Renal cortical epithelial cell (primary cell): Measurements from ENCODE around the gene STC2. TPM values are rescaled to one million over a fixed set of nuclear protein-coding genes. Genes with fewer than 3 reads are reported as not detected.
A peak's percentile ranks its signal among the peaks of the same experiment; 100 is the strongest.

Experiments
- DNase-seq: peaks from one replicate; pipeline ENCODE4 v3.0.0-alpha.2; 2011; ENCODE audit warnings: low read depth
- total RNA-seq: library from RNA; depleted of rRNA; stranded (reverse); fragments of >200 nt; gene quantifications from 2 replicates; pipeline ENCODE4 v1.2.3, GENCODE V29; 2014

The STC2 gene
- total RNA-seq, 1 donor from 2014 or later: 41.0 TPM

DNA sequence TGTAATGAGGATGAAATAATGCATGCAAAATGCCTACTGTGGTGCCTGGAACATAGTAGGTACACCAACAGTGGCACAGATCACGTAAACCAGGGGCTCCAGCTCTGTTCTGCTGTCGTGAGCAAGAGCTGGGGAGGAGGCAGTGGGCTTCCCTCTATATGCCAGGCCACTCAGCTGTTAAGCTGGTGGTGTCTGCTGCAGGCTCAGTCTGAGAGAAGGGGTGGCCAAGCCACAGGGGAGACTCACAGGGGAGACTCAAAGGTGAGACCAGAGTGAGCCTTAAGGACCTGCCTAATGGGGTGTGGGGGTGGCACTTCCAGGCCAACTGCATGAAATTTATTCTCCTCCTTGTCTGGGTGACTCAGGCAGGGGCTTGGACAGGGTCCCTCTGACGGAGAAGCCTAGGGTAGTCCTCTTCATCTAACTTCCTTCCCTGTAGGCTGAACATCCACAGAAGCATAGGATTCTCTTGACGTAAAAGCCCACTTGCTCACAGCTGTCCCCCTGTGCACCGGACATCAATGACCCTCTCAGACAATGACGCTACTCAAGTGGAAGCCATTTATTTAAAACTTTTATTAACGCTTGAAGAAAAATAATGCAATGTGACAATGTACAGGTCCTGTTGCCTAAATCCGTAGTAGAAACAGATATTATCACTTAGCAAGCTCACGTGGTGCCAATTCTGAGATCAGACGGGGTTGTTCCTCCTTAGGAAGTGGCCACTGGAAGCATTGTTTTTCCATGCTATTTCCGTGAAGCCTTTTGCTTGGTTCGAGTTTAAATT lies 13.9 kb downstream of the STC2 start:
- DNase-seq: no peak

DNA sequence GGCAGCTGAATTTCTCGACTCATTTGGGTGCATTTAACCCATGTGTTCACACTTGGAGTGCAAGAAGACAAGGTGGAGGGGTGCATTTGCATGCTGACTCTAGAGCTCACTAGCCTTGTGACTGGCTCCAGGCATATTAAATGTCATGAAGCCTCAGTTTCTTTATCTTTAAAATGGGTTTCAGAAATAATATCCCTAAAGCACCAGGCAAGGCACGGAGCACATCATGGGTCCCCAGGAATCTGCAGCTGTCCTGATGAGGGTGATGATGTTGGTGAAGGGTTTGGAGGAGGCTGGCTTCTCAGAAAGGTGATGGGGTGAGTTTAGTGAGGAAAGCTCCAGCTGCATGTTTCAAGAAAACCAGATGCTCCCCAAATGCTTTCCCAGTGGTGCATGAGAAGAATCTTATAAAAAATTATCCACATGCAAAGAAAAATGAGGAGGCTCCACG lies 14.8 kb downstream of the STC2 start:
- DNase-seq: no peak

DNA sequence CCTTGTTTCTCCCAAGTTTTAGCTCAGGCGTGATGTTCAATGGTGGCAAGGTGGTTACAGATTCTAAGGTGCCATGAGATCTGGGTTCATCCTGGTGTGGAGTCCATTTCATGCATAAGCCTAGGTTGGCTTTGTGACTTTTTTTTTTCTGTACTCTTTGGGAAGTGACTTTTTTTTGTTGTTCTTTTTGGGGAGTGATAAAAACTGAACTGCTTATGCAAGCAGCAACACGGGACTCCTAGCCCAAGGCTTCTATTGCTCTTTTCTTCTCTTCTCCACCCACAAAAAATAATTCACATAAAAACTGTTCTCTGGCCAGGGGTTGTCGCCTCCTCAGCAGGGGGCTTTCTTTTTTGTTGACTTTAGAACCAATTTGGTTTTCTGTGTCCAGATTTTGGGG lies 15.4 kb downstream of the STC2 start:
- DNase-seq: no peak

DNA sequence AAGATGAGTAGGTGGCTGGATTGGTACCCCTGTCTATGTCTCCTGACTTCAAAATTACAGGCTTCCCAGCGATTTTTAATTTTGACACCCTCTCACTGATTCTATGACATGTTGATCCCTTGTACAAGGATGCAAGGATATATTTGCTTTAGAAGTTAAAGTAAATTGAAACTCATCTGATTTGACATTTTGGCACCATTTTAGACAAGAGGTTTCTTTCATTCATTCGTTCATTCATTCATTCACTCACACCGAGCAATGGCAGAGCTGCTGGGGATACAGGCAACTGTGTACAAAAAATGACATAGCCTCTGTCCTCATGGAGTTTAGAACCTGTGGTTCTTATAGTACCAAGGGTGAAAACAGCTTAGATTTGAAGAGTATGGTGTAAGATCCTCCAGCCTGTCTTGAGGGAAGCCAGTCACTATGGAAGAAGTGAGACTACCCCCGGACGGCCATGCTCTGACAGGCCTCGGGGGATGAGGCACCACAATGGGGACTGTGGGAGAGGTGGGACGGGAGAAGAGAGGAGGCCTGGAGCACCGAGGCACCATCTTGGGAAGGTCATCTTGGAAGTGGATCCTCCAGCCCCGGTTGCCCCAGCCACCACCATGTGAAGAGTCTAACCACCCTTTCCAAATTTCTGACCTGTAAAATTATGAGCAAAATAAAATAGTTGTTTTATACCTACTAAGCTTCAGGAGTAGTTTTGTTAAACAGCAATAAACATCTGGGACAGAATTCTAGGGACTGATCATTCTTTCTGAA lies 16.2 kb downstream of the STC2 start:
- no peak for DNase-seq

DNA sequence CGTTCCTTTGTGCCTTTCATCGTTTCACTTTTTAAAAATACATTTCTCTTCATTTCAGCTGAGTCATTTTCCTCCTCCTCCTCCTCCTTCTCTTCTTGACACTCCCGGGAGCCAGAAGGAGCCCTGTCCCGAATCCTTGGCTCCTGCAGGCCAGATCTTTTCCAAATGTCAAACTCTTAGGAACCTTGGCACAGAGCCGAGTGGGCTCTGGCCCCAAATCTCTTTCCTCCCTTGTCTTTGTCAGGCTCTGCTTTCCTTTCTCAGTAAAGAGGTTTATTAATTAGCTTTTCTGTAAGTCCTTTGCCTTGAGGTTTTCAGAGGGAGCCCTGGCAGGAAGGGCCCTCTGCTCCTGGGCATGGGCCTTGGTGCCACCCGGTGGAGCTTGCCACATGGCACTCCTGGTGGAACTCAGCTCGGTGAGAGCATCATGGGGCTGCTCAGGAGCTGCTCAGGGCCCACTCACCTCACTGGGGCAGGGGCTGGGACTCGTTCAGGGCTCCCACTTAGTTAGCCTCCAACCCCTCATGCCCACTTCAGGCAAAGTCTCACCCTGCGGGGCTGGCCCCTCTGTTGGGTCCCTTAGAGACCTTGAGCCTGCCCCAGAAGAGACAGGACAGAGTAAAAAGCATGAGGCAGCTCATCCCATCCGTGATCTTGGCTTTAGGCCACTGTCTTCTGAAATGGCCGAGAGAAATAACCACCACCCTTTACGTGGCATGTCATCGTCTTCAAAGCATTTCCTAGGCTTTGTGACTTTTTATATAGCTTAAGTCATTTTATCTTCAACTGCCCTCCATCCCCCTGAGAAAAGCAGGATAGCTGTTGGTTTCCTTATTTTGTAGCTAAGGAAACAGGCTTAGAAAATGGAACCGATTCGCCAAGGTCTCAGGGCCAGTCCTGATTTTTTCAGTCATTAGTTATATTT lies 17.1 kb downstream of the STC2 start:
- no peak for DNase-seq

DNA sequence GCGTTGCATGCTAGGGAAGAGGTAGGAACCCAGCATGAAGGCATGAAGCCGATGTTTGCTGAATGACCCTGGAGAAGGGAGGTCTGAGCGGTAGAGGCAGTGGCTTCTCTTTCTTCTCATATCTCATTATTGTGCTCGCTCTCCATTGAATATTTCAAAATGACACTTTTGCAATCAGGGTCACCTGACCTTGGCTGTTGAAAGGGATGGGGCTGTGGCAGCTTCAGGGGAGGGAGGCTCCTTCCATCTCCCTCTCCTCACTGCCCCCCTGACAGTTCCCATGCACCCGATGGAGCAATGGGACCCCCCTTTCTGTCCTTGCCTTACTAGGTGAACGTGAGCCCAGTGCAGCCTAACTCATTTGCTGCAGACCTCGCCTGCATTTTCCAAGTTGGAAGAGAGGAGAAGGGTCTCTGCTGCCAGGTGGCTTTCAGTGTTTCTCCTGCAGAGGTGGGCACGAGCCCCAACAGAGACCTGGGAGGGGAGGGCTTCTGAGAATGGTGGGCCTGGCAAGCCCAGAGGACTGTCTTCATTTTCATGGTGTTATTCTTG lies 17.9 kb downstream of the STC2 start:
- no peak for DNase-seq

DNA sequence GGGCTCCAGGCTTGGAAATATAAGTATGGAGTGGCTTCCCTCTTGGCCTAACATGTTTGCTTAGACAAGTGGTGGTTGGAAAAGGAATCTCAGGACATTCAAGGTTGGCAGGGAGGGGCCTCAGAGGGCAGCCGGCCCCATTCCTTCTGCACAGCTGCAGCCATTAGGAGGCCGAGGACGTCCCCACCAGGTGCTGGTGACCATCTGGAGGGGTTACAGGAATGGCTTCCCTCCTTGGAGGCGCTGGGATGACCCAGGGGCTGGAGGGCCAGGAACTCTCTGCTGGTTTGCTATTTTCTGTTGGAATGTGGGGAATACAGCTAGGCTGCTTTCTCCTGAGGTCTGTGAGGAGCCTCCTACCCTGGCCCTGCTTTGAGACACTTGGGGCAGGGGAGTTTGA lies 18.5 kb downstream of the STC2 start:
- DNase-seq: no peak

DNA sequence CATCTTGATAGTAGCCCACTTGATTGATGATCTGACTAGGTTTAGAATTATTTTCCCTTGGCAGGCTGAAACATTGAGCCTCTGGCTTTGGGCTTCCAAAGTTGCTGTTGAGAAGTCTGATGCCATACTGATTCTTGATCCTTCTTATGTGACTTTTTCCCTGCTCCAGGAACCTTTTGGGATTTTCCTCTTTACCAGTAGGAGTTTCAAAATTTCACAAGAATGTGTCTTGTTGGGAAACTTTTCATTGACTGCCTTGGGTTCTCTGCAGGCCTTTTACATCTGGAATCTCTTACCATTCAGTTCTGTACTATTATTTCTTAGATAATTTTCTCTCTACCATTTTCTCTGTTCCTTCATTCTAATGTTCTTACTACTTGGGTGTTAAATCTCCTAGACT lies 20.0 kb downstream of the STC2 start:
- no peak for DNase-seq

DNA sequence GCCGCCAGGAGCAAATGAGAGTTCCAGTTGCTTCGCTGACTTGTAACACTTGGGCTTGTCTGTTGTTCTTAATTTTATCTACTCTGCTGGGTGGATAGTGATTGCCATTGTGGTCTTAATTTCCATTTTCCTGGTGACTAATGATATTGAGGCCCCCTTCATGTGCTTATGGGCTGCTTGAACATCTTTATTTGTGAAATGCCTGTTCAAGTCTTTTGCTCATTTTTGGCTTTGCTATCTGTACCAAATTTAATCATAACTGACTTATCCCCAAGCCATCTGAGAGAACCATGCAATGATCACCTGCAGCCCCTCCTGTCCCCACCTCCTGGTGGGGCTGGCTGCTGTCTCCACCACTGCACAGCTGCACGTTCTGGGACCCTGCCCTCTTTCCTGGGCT lies 20.5 kb downstream of the STC2 start:
- no peak for DNase-seq

DNA sequence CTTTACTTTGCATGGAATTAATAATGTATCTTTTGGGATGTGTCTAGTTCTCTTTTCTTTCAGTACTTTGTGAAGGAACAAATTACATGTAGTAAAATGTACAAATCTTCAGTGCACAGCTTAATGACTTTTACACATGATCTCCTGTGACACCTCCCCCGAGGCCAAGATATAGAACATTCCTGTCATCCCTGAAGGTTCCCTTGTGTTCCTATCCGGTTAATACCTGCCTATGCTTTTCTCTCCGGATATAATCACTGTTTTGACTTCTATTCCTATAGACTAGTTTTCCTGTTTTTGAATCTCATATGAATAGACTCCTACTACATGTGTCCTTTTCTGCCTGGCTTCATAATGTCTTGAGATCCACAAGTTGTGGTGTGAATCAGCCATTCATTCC lies 21.5 kb downstream of the STC2 start:
- DNase-seq: no peak

DNA sequence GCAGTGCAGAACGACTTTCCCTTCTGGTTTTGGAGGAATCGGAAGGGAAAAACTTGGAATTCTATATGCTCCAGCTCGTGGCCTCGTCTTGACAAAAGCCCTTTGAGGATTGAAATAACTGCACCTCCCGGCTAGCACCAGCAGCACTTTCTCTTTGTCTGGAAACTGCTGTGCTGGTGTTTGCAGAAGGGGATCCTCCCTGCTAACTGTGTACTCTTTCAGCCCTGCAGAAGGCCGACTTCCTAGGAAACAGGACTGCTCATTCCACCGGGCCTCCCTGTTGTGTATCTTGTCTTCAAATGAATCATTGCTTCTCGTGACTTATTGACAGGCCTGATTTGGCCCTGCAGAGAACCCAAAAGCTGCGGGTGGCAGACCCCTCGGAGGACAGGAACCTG lies 23.6 kb downstream of the STC2 start:
- DNase-seq: no peak

DNA sequence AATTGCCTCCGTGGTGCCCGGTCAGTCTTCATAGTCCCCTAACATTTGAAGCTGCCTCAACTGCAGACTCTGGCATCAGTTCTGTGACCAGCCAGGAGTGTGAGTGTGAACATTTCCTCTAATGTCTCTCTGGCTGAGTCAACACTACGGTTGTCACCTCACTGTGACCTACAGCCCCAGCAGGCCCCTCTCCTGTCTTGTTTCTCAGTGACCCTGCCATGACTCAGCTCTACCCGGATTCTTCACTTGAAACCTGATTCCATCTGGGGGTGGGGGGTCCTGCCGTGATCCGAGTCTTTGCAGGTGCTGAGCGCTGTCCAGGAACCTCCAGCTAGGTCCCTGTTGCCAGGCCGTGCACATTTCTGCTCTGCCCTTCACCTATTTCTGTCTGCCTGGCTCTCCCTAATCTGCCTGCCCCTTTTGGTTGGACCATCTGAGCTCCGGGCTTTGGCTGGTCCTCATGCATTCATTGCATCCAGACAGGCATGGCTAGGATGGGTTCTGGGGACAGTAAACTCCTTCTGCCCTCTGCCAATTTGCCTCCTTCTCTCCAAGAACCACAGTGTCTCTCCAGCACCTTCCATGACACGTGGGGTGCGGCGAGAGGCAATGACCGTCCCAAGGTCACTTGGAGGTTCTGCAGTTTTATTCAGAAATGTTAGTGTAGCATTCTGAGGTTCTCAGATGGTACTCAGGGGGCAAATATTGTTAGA lies 24.2 kb downstream of the STC2 start:
- peak; percentile 44 for DNase-seq

DNA sequence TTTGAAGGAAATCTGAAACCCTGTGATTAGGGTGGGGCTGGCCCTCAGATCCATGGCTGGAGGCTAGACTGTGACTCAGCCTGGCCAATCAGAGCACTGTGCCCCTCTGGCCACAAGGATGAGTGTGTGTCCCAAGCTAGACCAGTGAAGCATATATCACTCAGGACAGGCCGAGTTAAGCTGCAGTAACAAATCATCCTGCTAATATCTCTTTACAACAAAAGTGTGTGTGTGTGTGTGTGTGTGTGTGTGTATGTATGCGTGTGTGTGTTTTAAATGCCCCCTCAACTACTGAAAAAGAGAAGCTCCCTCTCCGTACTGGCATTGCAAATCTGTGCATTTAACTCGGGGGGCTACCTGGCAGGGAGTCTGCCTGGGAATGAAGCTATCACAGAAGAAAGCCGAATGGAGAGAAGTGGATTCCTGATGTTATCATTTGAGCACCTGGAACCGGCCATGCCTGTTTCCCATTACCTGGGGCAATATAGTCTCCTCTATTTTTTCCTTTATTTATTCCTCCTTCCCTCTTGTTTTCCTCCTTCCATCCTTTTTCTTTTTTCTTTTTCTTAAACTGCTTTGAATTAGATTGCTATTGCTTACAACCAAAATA lies 25.6 kb downstream of the STC2 start:
- peak; percentile 76 for DNase-seq

DNA sequence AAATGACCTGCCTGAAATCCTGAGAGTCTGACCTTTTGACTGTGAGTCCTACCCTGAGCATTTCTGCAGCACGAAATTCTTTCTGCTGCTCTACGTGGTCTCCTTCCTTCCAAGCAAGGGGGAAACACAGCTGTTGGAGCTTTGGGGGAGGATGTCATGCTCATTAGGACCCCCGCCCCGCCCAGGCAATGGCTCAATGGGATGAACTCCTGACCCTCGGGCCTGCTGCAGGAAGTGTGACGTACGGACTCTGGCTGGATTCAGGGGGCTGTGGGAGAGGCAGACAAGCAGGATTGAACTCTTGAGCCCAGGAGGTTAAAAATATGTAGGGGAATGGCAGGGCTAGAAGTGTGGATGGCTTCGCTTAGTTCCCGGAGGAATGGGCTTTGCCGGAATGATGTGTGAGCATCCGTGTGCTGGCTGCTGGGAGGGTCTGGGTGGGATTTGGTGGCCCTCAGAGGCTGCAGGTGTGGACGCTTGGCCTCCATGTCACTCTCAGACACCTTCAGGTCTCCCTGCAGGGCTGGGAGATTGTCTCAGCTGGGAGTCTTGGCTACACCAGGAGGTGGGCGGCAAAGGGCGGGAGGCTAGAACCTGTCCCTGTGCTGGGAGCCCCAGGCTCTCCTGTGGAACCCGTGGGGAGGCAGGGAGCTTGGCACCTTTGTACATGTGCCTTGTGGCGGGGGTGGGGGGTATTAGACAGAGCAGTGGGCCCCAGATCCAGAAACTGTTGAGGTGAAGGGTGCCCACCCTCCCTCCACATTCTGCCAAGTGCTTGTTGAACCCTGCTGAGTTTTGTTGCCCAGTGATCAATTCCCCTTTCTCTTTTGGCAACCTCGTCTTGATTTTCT lies 26.3 kb downstream of the STC2 start:
- DNase-seq: no peak

DNA sequence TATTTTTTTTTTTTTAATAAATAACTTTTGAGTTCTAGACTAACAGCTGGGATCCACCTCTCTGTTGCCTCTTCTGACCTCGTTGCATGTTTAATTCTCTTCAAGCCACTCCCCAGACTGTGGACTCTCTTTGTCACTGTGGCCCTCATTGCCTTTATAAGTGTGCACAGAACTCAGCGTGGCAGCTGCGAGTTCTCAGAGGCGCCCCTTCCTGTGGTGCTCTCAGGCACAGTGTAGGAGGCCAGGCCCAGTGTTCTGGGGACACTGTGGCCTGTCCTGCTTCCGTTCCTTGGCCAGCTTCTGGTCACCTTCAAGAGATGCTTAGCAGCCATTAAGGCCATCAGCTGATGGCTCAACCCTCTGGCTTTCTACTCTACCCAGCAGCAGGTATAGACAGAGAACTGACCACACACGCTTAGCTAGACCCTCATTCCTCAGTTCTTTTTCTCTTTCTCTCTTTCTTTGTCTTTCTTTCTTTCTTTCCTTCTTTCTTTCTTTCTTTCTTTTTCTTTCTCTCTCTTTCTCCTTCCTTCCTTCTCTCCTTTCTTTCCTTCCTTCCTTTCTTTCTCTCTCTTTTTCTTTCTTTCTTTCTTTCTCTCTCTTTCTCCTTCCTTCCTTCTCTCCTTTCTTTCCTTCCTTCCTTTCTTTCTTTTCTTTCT lies 27.7 kb downstream of the STC2 start:
- no peak for DNase-seq

DNA sequence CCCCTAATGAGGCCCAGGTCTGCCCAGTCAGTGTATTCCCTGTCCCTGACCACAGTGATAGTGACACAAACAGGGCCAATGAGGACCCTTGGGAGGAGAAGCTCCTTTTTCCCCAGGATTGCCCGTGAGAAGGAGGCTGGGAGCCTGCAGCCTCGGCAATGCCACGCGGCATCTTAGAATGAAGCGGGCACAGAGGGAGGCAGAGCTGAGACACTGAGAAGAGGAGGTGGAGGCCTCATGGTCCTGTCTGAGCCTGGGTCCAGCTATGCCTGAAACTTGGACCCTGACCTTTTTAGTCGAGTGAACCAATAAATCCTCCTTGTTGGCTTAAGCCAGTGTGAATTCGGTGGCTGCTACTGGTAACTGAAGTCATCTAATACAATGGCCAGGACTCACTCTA lies 28.4 kb downstream of the STC2 start:
- no peak for DNase-seq

DNA sequence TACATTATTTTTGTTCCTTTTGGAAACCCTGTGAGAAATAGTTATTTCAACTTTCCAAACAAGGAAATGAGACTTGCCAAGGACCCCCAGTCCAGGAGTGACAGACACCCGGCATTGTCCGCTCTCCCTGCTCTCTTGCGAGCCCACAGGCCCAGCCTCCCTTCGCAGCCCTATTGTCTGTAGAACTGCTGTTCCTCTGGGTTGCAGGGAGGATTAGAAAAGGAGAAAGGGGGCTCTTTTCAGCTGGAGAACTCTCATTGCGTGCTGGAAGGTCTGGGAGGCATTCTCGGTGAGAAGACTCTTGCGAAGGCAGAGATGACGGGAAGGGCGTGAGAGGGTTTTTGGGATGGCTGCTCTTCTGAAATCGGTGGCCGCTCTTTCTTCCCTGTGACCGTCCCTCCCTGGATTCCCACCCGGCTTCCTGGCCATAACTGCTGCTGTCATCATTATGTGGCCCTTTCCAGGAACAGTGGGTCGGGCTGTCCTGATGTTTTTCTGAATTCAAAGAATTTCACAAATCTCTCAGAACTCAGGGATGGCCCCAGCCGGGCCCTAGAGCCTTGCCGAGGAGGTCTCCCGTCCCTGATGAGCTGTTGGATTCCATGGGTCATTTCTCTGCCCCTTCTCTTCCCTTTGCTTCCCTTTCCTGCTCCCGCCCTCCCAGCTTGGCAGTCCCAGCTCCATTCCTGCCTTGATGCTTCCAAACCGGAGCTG lies 29.8 kb downstream of the STC2 start:
- DNase-seq: no peak

DNA sequence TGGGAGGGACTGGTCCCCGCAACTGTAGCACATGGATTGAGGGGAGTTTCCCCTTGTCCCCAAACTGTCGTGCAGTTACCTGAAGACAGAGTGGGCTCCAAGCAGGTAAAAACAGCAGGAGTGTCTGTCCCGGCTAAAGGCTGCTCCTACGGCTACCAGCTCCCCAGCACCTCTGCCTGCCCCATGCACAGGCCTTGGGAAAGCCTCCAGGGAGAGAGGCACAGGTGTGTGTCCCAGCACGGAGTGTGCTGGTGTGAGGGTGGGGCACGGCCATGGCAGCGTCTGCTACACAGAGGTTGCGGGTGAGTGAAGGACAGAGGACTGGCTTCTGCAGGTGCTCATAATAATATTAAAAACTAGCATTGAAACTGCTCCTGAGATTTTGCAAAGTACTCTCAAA lies 30.4 kb downstream of the STC2 start:
- no peak for DNase-seq
